Raji (cell line): Measurements from ENCODE around the gene E2F1.

Experiments used
- POLR2A ChIP-seq: IDR thresholded peaks from 2 replicates; pipeline ENCODE4 v1.6.1; 2011; ENCODE audit warnings: low read depth, low read length, control low read depth; ENCODE audit not compliant: insufficient read depth

The E2F1 gene

DNA sequence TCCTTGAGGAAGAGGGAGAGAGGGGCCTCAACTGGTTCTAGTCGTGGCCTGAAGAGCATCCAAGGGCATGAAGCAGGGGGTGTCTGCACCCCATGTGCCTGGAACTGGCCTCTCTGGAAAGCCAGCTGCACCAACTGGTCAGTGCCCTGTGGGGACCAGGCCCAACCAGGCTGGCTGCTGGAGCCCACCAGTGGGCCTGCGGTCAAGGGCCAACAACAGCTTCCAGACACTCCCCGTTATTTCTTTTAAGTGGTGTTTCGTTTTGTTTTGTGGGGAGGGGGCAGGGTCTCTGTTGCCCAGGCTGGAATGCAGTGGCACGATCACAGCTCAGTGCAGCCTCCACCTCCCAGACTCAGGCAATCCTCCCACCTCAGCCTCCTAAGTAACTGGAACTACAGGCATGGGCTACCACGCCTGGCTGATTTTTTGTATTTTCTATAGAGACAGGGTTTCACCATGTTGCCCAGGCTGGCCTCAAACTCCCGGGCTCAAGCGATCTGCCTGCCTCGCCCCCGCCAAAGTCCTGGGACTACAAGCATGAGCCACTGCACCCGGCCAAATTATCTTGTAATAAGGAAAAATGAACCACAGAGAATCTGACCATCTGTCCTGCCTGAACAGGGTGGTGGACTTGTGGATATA is 36.0 kb downstream of the E2F1 start:
- TF ChIP-seq POLR2A: no peak

DNA sequence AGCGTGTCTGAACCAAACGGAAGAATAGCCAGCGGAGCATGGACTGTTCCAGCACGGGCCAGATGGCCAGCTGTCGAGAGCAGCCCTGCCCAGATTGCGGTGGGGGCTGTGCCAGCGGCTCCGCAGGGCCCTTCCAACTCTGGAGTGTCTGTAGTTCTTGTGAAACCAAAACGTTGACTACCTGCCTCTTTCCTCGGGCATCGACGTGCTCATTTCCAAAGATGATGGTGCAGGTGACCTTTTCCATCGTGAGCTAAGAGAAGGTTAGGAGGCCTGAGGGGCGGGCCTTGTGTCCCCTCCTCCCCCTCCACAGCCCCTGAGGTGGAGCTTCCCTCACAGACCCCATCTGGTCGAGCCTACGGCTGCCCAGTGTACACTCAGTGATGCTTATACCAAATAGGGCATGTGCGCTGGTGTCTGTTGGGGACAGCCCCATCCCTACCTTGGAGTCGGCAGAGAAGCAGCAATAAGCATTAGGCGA is 36.9 kb downstream of the E2F1 start:
- no peak for TF ChIP-seq POLR2A

DNA sequence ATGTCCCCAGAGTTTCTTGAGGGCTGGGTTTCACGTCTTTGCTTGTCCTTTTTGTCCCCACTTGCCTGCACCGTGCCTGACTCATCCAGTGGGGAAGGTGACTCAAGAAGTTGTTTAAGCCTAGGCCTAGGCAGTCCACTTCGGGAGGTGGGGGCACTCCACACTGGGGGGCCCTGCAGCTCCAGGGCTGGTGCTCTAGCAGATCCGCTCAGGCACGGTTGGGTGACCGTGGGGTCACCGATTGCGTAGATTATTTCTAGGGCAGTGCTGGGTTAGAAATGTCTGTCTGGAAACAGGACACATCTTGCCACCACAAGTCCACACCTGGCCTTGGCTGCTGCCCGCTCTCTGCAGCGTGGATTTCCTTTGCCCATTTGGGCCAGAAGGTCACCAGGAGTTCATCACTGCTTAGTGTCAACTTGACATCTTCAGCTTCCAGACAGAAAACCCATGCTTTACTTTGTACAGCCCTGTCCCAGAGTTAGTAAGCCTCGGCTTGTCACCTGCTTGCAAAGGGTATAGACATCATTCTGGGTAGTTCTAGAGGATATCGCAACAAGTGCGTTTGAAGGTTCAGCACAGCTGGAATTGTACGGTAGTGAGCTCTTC is 37.7 kb downstream of the E2F1 start:
- no peak for TF ChIP-seq POLR2A

DNA sequence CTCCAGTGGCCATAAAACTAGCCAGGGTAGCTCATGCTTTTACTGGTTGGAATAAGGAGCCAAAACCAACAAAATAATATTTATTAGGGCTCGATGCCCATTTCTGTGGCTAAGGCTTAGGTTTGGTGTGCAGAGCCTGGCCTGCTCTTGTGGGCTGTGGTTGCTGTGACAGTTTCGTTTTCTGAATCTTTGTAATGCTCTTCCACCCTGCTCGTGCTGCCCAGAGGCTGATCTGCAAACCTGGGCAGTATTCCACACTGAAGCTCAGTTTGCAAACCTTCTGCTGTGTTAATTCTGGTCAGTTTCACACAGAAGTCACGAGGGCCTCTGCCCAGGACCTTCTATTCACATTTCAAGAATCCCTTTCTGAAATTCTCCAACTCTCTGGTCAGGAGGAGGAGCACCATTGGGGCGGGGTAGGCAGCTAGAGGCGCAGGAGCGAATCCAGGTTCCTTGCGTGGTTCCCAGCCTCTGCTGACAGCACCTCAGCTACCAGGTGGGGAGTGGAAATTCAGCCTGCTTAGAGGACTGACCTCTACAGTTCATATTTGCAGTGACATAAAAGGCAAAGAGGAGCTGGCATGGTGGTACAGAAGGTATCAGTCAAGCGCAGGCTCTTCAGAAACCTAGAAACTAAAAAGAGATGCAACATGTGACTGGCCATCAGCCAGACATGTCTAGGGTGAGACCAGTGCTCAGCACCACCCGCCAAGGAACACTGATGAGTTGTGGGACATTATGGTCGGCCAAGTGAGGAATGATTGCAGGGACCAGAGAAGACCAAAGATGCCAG is 38.4 kb downstream of the E2F1 start:
- no peak for TF ChIP-seq POLR2A

DNA sequence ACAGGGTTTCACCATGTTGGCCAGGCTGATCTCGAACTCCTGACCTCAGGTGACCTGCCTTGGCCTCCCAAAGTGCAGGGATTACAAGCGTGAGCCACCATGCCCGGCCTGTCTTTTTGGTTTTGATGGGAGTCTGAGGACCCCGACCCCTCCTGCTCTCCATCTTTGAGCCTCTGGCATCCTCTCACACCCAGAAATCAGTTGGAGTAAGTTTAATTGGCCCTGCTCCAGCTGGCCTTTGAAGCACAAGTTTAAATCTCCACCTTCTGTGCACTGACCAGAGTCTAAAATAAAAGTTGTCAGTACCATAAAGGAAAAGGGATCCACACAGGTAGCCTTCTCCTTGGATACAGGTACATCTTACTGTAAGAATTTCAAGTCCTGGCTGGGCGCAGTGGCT is 40.0 kb downstream of the E2F1 start:
- TF ChIP-seq POLR2A: no peak

GRCh38 chr20:33645396-33645795 is 40.8 kb downstream of the E2F1 start:
- no peak for TF ChIP-seq POLR2A

DNA sequence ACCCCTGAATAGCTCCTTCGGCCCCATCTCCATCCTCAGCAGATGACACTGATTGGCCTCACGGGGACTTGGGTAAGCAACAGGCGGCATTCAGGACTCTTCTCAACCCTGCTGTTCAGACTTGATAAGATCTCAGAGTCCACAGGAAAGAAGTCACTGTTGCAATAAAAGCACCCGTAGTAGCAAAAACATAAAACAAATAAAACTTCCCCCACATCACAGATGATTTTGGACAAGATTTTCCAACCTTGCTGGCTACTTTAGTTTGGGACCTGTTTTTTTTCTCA is 41.2 kb downstream of the E2F1 start:
- no peak for TF ChIP-seq POLR2A

GRCh38 chr20:33644313-33645071 is 41.7 kb downstream of the E2F1 start:
- TF ChIP-seq POLR2A: no peak

- TF ChIP-seq POLR2A: no peak
Observed at GRCh38 chr20:33640287-33640686, 45.9 kb downstream of the E2F1 start.

- TF ChIP-seq POLR2A: no peak
Observed at GRCh38 chr20:33636776-33637175, 49.4 kb downstream of the E2F1 start.

DNA sequence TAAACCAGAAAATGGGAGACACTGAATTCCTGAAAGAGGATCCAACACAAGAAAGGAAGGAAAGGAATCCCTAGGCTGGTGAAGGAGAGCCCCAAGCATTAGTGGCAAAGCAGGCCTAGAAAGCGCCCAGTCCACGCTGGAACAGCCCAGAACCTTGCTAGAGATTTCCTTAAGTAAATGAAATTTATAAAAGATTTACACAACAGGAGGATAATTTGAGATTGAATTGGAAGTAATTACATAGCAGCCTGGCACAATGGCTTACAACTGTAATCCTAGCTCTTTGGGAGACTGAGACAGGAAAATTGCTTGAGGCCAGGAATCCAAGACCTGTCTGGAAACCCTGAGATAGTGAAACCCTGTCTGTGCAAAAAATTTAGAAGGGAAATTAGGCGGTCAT is 50.8 kb downstream of the E2F1 start:
- no peak for TF ChIP-seq POLR2A

DNA sequence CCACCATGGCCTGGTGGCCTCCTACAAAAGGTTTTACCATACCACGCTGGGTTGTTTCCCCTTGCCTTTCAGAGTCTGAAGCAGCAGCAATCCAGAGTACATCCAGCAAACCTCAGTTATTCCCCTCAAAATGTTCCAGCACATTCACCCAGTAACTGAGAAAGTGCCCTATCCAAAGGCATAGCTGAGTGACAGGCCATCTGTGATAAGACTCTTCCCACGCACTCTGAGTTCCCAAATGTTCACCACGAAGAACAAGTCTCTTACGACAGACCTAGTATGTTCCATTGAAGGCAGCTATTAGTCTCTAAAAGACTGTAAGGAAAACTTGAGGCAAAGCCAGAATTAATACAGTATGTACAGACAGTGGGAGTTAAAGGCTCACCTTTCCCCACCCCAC is 55.7 kb downstream of the E2F1 start:
- no peak for TF ChIP-seq POLR2A

DNA sequence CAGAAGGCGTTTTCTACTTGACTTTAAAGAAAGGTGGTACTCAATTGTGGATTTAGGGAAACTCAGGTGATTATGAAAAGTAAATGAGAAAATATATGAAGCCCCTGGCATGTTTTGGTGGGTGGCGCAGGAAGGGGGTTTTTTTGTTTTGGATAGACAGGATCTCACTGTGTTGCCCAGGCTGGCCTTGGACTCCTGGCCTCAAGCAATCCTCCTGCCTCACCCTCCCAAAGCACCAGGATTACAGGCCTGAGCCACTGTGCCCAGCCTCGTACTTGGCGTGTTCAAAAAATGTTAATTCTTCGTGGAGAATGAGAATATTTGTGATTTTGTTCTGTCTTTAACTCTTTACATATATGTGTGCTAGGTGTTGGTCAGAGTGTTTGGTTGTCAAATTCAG is 56.2 kb downstream of the E2F1 start:
- no peak for TF ChIP-seq POLR2A

- TF ChIP-seq POLR2A: no peak
Observed at GRCh38 chr20:33629533-33629932, 56.7 kb downstream of the E2F1 start.

DNA sequence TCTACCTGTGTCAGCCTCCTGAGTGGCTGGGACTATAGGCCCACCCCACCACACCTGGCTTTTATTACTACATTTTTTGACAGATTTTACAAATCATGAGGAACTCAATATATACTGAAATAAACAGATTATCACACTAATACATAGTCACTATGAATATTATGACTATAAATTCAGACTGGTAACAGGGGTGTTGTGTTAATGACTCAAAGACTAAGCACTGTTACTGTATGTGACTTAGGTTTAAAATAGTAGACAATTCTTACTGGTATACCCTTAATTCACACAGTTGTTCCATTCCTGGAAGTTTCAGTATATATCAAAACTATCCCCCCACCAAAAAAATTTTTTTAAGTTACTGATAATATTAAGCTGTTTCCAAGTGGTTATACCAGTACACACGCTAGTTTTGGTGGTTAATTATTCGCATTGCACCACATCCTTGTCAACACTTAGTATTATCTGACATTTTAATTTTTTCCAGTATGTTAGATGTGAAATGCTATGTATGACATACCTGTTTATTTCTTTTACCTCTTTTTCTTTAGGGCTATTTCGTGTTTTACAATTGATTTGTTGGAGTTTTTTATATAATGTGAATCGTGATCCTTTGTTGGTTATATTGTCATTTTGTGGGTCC is 58.5 kb downstream of the E2F1 start:
- no peak for TF ChIP-seq POLR2A
